Esophagus (tissue), 2 donors: ENCODE data around the gene F2RL2. TPM values are rescaled to one million over a fixed set of nuclear protein-coding genes. Genes with fewer than 3 reads are reported as not detected.

Experiments used
- H3K27ac ChIP-seq, 2 donors: one replicate each; pipeline ENCODE4 v1.5.1; 2013; ENCODE audit warnings: low read depth in 2 of 2, mild to moderate bottlenecking in 2 of 2, inconsistent platforms in 1 of 2, low read length in 1 of 2, moderate library complexity in 1 of 2
- H3K27me3 ChIP-seq, 2 donors: one replicate each; pipeline ENCODE4 v1.6.1; 2013; ENCODE audit warnings: low read length in 2 of 2, control low read depth in 1 of 2, mild to moderate bottlenecking in 1 of 2; ENCODE audit not compliant: insufficient read depth in 2 of 2, control insufficient read depth in 1 of 2
- H3K36me3 ChIP-seq, 2 donors: one replicate each; pipeline ENCODE4 v1.6.1; 2013; ENCODE audit warnings: low read length in 1 of 2; ENCODE audit not compliant: control insufficient read depth in 2 of 2, insufficient read depth in 2 of 2
- H3K4me1 ChIP-seq, 2 donors: one replicate each; pipeline ENCODE4 v1.6.1; 2013; ENCODE audit warnings: low read length in 1 of 2; ENCODE audit not compliant: control insufficient read depth in 2 of 2, insufficient read depth in 2 of 2
- H3K4me3 ChIP-seq, 2 donors: one replicate each; pipeline ENCODE4 v1.5.1; 2013; ENCODE audit warnings: low read length in 2 of 2, mild to moderate bottlenecking in 2 of 2, low read depth in 1 of 2, moderate library complexity in 1 of 2
- H3K9me3 ChIP-seq, 2 donors: one replicate each; pipeline ENCODE4 v1.6.1; 2013; ENCODE audit warnings: mild to moderate bottlenecking in 2 of 2, low read depth in 1 of 2, low read length in 1 of 2, moderate library complexity in 1 of 2; ENCODE audit not compliant: control insufficient read depth in 2 of 2, insufficient read depth in 1 of 2
- WGBS, 2 donors: extraction: QIAGEN DNeasy Blood & Tissue Kit; methylation state at CpG; one replicate each; pipeline ENCODE4 v1.1.7; 2013; 5-methylcytosine and 5-hydroxymethylcytosine counted together
- polyA plus RNA-seq, 2 donors: library from polyadenylated mRNA; stranded (reverse); fragments of 200-250 nt; gene quantifications; one replicate each; pipeline ENCODE4 v1.2.3, GENCODE V29; 2013
- donor health status: healthy with polysubstance abuse.
- donor health status: Bipolar disorder and iron deficiency.

The F2RL2 gene
- polyA plus RNA-seq, 2 donors: 0.06 to 0.21 TPM

DNA sequence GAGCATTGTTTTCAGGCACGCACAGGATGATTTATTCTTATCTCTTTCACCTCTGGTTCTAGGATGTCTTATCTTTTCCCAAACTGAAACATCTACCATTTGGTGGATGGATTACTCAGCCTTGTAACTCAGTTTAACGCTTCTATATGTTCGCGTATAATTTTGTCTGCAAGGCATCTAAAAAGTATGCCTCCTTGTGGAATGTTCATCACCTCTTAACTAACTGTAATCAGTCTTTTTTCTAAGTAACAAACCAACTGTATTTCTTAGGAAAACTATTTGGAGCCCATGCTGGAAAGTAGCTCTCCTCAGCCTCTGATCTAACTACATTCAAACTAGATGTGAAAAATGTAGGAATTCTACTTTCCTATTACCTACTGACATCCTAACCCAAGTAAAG is 11.5 kb upstream of the F2RL2 start:
- H3K4me3 ChIP-seq: no peak overlapping the region
- no peaks in the 10 kb centered on the region for H3K27me3 ChIP-seq
- no peaks in the 10 kb centered on the region for H3K4me1 ChIP-seq
- no peaks in the 10 kb centered on the region for H3K9me3 ChIP-seq
- 47 to 88% methylated on average over 4 of the region's 4 CpGs for WGBS, 2 donors
- H3K27ac ChIP-seq: no peak overlapping the region
- H3K36me3 ChIP-seq: no peaks in the 10 kb centered on the region

DNA sequence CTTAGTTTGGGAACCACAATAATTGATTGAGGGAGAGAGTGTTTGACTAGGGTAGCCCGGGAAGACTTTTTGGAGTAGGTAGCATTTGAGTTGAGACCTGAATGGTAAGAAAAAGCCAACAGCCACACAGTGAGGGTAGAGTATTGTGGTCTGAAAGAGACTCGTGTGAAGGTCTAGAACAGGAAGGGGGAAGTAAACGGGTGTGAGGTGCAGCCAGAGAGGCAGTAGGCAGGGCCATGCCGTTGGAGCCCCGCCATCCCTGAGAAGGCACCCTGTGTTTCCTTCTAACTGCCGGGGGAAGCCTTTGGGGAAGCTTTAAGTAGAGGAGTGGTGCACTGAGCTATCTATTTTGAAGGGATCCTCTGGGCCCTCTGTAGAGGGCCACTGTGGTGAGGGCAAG is 3.5 kb upstream of the F2RL2 start:
- Histone ChIP-seq H3K36me3 (no peaks in the 10 kb centered on the region), H3K27me3 (no peaks in the 10 kb centered on the region), H3K4me1 (no peaks in the 10 kb centered on the region), H3K4me3 (no peak overlapping the region), H3K9me3 (no peaks in the 10 kb centered on the region), H3K27ac (no peak overlapping the region)
- WGBS, 2 donors: 65 to 72% methylated on average over 6 of the region's 6 CpGs

DNA sequence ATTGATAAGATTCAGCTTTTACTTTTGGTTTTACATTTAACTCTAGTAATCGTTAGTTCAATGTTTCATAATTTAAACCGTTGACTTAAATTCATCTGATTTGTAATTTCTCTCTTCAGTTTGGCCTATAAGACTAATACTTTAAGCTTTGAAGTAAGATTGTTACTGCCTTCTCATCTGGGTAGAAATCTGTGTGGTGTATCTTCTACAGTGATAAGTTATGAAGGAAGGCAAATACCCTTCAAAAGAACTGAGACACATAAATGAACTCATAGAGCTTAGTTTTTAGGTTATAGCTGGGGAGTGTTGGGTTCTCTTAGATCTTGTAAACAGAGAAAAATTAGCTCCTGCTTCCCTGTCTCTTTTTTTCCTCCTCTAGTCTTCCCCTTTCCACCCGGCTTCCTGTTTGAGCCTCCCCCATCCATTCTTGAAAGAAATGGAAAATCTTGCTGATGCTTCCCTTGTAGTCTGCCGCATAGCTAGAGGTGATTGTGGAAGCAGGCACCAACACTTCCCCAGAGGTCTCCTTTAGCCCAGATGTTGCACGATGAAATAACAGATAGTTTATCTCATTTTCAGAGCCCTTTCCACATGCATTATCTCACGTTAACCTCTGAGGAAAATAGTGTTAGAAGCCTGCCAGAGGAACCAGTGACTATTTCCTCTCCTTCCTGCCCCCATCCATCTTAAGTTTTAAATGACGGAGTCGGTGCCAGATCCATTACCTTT is 2.0 kb upstream of the F2RL2 start:
- H3K27ac ChIP-seq: no peak overlapping the region
- H3K27me3 ChIP-seq: no peaks in the 10 kb centered on the region
- H3K4me1 ChIP-seq: no peaks in the 10 kb centered on the region
- no peaks in the 10 kb centered on the region for H3K36me3 ChIP-seq
- H3K9me3 ChIP-seq: no peaks in the 10 kb centered on the region
- WGBS, 2 donors: 62 to 65% methylated on average over 8 of the region's 8 CpGs
- no peak overlapping the region for H3K4me3 ChIP-seq

DNA sequence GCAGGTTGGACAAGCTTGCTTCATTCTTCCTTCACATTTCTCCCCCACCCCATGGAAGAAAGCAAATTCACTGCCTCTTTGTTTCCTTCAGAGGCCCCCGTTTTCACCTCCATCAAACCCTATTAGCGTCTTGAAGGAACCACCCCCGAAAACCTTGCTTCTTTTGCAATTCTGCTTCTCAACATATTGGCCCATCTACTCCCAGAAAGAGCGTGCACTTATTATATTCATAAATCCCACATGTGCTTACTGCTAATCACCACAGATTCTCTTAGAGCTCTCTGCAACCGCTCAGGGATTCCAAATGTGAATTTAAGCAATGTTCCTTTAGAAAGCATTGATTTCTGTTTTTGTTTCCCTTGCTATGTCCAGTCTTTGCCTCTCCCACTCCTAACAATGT is 1.1 kb downstream of the F2RL2 start:
- Histone ChIP-seq H3K9me3 (no peaks in the 10 kb centered on the region), H3K27ac (no peak overlapping the region)

DNA sequence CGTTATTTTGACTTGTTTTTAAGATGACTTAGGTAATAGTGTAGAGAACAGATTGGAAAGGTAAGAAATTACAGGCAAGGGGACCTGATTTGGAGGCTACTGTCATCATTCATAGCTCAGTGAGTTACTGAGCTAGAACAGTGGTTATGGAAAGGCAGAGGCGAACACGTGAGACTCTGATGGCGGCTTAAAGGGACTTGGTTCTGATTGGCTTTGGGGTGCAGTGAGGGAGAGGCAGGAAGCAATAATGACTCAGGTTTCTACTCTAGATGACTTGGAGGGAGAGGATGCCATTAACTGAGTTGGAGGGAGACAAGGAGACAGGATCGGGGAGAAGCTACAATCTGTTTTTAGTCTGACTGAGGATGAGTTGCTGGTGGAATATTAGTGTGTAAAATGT is 3.0 kb downstream of the F2RL2 start:
- WGBS, 2 donors: 93 to 97% methylated on average over 5 of the region's 5 CpGs
- Histone ChIP-seq H3K4me1 (no peaks in the 10 kb centered on the region), H3K9me3 (no peaks in the 10 kb centered on the region), H3K36me3 (no peaks in the 10 kb centered on the region), H3K27ac (no peak overlapping the region), H3K27me3 (no peaks in the 10 kb centered on the region), H3K4me3 (no peak overlapping the region)

More for the DNA sequence above, 1.1 kb downstream of the F2RL2 start:
- Histone ChIP-seq H3K27me3 (no peaks in the 10 kb centered on the region), H3K36me3 (no peaks in the 10 kb centered on the region), H3K4me3 (no peak overlapping the region), H3K4me1 (no peaks in the 10 kb centered on the region)
- WGBS, 2 donors: 83 to 91% methylated on average over 5 of the region's 5 CpGs

DNA sequence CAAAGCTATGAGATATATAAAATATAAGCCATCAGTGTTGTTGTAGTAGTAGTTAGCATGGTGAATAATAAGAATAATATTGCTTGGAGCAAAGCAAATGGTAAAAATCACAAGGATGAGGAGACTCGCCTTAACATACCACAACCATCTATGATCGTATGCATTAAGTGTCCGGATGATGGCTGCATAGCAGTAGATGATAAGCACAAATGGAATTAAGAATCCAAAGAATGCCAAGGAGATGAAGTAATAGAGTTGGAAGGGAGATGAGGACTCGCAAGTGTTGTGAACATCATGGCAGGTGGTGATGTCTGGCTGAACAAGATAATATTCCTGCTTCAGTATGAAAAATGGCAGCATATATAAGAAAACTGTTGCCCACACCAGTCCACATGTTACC is 5.5 kb downstream of the F2RL2 start:
- no peaks in the 10 kb centered on the region for H3K9me3 ChIP-seq
- H3K36me3 ChIP-seq: no peaks in the 10 kb centered on the region
- H3K27me3 ChIP-seq: no peaks in the 10 kb centered on the region
- H3K27ac ChIP-seq: no peak overlapping the region
- 93 to 95% methylated on average over 4 of the region's 4 CpGs for WGBS, 2 donors
- H3K4me1 ChIP-seq: no peaks in the 10 kb centered on the region
- H3K4me3 ChIP-seq: no peak overlapping the region

DNA sequence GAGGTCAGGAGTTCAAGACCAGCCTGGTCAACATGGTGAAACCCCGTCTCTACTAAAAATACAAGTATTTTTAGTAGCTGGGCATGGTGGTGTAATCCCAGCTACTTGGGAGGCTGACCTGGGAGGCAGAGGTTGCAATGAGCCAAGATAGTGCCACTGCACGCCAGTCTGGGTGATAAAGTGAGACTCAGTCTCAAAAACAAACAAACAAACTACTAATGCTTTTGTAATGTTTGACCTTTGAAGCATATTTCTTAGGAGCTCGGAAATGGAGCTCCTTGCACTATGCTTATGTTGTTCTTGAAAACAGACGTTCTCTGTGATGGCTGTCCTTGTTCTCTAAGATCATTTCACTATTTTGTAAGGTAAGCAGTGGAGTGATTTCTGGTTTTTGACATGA is 6.0 kb downstream of the F2RL2 start:
- no peaks in the 10 kb centered on the region for H3K9me3 ChIP-seq
- no peaks in the 10 kb centered on the region for H3K27me3 ChIP-seq
- no peaks in the 10 kb centered on the region for H3K36me3 ChIP-seq
- H3K4me1 ChIP-seq: no peaks in the 10 kb centered on the region
- H3K27ac ChIP-seq: no peak overlapping the region
- H3K4me3 ChIP-seq: no peak overlapping the region
- 73 to 89% methylated on average over 4 of the region's 4 CpGs for WGBS, 2 donors

DNA sequence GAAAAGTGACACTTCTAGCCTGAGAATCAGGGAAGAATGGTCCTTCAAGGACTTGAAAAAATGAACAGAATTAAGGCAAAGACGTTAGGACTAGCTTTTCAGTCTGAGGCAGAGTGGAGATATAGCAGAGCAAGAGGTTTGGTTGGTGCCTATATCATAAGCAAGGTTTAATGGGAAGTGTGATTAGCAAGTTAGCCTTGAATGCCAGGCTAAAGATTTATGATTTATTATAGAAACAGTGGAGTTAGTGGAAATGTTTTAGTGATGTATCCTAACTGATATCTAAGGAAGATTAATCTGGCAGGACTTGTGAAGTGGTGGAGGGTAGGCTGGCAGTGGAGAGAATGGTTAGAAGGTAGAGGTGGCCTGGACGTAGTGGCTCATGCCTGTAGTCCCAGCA is 7.0 kb downstream of the F2RL2 start:
- Histone ChIP-seq H3K27me3 (no peaks in the 10 kb centered on the region), H3K27ac (no peak overlapping the region), H3K9me3 (no peaks in the 10 kb centered on the region), H3K36me3 (no peaks in the 10 kb centered on the region), H3K4me1 (no peaks in the 10 kb centered on the region), H3K4me3 (no peak overlapping the region)
- 84 to 87% methylated on average over 2 of the region's 2 CpGs for WGBS, 2 donors

DNA sequence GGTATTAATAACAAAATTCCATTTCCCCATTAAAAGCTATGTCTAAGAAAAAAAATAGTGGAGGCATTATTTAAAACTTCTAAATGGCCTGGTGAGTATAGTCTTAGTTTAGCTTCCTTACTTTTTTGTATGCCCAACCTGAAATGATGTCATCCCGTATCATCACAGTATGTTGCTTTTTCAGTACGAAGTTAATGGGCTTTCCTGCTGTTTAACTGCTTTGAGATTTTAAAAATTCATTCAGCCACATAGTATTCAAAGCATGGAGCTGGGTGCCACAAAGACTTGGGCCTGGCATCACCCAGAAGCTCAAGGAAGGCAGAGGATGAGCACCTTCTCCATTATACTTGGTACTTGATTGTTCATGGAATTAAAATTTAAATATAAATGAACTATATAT is 7.4 kb downstream of the F2RL2 start:
- no peak overlapping the region for H3K27ac ChIP-seq
- H3K4me3 ChIP-seq: no peak overlapping the region
- no peaks in the 10 kb centered on the region for H3K36me3 ChIP-seq
- H3K27me3 ChIP-seq: no peaks in the 10 kb centered on the region
- 84 to 85% methylated on average over 2 of the region's 2 CpGs for WGBS, 2 donors
- H3K9me3 ChIP-seq: no peaks in the 10 kb centered on the region
- H3K4me1 ChIP-seq: no peaks in the 10 kb centered on the region

DNA sequence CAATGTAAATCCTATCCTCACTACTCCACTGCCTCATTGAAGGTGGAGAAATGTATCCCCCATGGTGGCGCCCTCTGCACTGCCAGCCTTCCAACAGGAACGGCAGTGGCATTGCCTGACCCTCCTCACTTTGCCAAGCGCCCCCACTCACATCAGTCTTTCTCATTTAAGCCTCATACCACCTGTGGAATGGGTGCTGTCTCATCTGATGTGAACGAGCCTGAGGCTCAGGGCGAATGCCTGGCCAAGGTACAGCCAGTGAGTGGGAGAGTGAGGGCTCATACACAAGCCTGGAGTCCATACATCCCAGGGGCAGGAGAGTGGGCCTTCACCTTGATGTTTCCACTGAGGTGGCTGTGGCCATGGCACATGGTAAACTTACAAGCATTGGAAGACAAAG is 10.3 kb downstream of the F2RL2 start:
- WGBS, 2 donors: 70 to 88% methylated on average over 5 of the region's 5 CpGs
- no peaks in the 10 kb centered on the region for H3K36me3 ChIP-seq
- no peak overlapping the region for H3K27ac ChIP-seq
- no peaks in the 10 kb centered on the region for H3K27me3 ChIP-seq
- H3K4me3 ChIP-seq: no peak overlapping the region
- H3K4me1 ChIP-seq: no peaks in the 10 kb centered on the region
- no peaks in the 10 kb centered on the region for H3K9me3 ChIP-seq
